HG03135 (cell line): ENCODE data around the gene CARMIL1.

ENCODE experiments used
- ATAC-seq: cut with Tn5 transposase; IDR thresholded peaks from one replicate; pipeline ENCODE4 v1.9.1; 2021; ENCODE audit warnings: mild to moderate bottlenecking, moderate library complexity; ENCODE audit not compliant: unreplicated experiment

Gene CARMIL1

GRCh38 chr6:25601800-25602673 is 322.9 kb downstream of the CARMIL1 start:
- ATAC-seq: no peak

- ATAC-seq: no peak
Observed at GRCh38 chr6:25602674-25602982, 323.5 kb downstream of the CARMIL1 start.

- ATAC-seq: no peak
Observed at GRCh38 chr6:25603251-25603650, 324.1 kb downstream of the CARMIL1 start.

- ATAC-seq: no peak
Observed at GRCh38 chr6:25606151-25606550, 327.0 kb downstream of the CARMIL1 start.

- no peak for ATAC-seq
Observed at GRCh38 chr6:25608558-25609174, 329.5 kb downstream of the CARMIL1 start.

- no peak for ATAC-seq
Observed at GRCh38 chr6:25612666-25613065, 333.5 kb downstream of the CARMIL1 start.

GRCh38 chr6:25613415-25613814 is 334.2 kb downstream of the CARMIL1 start:
- no peak for ATAC-seq

- no peak for ATAC-seq
Observed at GRCh38 chr6:25614052-25614451, 334.9 kb downstream of the CARMIL1 start.

GRCh38 chr6:25615471-25615870 is 336.3 kb downstream of the CARMIL1 start:
- ATAC-seq: no peak

- no peak for ATAC-seq
Observed at GRCh38 chr6:25617997-25618396, 338.8 kb downstream of the CARMIL1 start.

GRCh38 chr6:25619217-25619616 is 340.0 kb downstream of the CARMIL1 start:
- no peak for ATAC-seq

- no peak for ATAC-seq
Observed at GRCh38 chr6:25620391-25620790, 341.2 kb downstream of the CARMIL1 start.

GRCh38 chr6:25623065-25623464 is 343.9 kb downstream of the CARMIL1 start:
- ATAC-seq: no peak

- ATAC-seq: no peak
Observed at GRCh38 chr6:25623879-25624278, 344.7 kb downstream of the CARMIL1 start.

GRCh38 chr6:25627001-25627400 is 347.8 kb downstream of the CARMIL1 start:
- ATAC-seq: no peak

- ATAC-seq: no peak
Observed at GRCh38 chr6:25628471-25629197, 349.5 kb downstream of the CARMIL1 start.

GRCh38 chr6:25629198-25629576 is 350.0 kb downstream of the CARMIL1 start:
- no peak for ATAC-seq

- ATAC-seq: no peak
Observed at GRCh38 chr6:25630508-25631278, 351.5 kb downstream of the CARMIL1 start.

- no peak for ATAC-seq
Observed at GRCh38 chr6:25635886-25636317, 356.7 kb downstream of the CARMIL1 start.

GRCh38 chr6:25637211-25637610 is 358.0 kb downstream of the CARMIL1 start:
- no peak for ATAC-seq

- no peak for ATAC-seq
Observed at GRCh38 chr6:25637960-25638434, 358.8 kb downstream of the CARMIL1 start.
